Esophagus squamous epithelium (tissue), 4 donors: ENCODE results near the gene ZNF746.

Experiments used
- POLR2A ChIP-seq, 4 donors: fragments of 450-650 bp; IDR thresholded peaks; one replicate each; pipeline ENCODE4 v1.6.1; 2017; ENCODE audit warnings: antibody characterized with exemption in 4 of 4, mild to moderate bottlenecking in 4 of 4, moderate library complexity in 3 of 4
- TF ChIP-seq, protein P1 (sequence below), 6 experiments: fragments of 450-650 bp in 4 of 6; fragments of 200-600 bp in 2 of 6; sonication (generic) in 2 of 6; IDR thresholded peaks; one replicate each; pipeline ENCODE4 v1.5.1; 2016 to 2019; ENCODE audit warnings: antibody characterized with exemption in 6 of 6, mild to moderate bottlenecking in 4 of 6, moderate library complexity in 4 of 6

DNA sequence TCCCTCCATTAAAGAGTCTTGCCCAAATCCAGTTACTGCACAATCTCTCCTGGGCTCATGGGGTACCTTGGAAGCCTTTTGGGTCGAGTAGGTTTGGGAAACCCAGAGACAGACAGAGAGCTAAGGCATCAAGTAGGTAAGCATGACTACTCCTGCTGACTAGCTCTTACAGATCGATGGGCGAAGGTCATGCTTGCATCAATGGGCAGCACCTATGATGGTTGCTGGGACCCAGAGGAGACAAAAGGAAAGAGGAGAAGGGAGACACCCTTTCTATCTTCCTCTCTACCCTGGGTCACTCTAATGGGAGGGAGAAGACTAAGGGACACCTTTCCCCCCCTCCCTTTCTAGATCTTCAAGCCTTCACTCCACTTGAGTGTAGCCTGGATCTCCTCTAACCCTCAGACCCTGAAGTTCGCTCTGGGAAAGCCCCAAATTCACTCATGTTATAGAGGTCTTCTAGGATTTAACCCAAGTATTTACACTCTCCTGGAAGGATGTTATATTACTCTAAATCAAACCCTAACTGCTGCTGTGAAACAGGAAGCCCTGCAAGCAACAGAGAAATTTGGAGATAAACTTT, 31.6 kb upstream of the ZNF746 start:
- TF ChIP-seq, protein P1, sequence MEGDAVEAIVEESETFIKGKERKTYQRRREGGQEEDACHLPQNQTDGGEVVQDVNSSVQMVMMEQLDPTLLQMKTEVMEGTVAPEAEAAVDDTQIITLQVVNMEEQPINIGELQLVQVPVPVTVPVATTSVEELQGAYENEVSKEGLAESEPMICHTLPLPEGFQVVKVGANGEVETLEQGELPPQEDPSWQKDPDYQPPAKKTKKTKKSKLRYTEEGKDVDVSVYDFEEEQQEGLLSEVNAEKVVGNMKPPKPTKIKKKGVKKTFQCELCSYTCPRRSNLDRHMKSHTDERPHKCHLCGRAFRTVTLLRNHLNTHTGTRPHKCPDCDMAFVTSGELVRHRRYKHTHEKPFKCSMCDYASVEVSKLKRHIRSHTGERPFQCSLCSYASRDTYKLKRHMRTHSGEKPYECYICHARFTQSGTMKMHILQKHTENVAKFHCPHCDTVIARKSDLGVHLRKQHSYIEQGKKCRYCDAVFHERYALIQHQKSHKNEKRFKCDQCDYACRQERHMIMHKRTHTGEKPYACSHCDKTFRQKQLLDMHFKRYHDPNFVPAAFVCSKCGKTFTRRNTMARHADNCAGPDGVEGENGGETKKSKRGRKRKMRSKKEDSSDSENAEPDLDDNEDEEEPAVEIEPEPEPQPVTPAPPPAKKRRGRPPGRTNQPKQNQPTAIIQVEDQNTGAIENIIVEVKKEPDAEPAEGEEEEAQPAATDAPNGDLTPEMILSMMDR (IDR thresholded peaks at IDR 0.05), result no peak
- TF ChIP-seq POLR2A (IDR thresholded peaks at IDR 0.05), result no peak
